ENCODE measurements around the gene ACP5.
"Not testable (repeated sequence)": the region's sequence is repeated elsewhere in the genome, so short reads cannot be mapped to it uniquely, and the experiment has no call there.

Gene ACP5

GRCh38 chr19:11578258-11579142, 1.1 kb upstream of the ACP5 start:
- peak in 1 of 2 donors; percentile 20 for DNase-seq (ENCODE audit: low read depth in 1 of 2, low spot score in 1 of 2)

GRCh38 chr19:11576227-11576626, 1.2 kb downstream of the ACP5 start:
- DNase-seq (ENCODE audit: low read depth in 1 of 2, low spot score in 1 of 2) = no peak

GRCh38 chr19:11574689-11575088, 2.8 kb downstream of the ACP5 start:
- no peak for DNase-seq (ENCODE audit: low read depth in 1 of 2, low spot score in 1 of 2)

- DNase-seq (ENCODE audit: low read depth in 1 of 2, low spot score in 1 of 2) = not testable (repeated sequence)
These were observed 3.7 kb downstream of the ACP5 start for GRCh38 chr19:11573763-11574162.

DNA sequence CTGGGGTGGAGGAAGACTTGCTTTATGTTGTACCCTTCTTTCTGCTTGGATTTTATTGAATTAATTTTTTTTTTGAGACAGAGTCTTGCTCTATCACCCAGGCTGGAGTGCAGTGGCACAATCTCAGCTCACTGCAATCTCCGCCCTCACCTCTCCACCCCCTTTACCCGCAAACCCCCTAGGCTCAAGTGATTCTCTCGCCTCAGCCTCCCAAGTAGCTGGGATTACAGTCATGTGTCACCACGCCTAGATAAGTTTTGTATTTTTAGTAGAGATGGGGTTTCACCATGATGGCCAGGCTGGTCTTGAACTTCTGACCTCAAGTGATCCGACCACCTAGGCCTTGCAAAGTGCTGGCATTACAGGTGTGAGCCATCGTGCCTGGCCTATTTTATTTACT, 4.1 kb downstream of the ACP5 start:
- not testable (repeated sequence) for DNase-seq (ENCODE audit: low read depth in 1 of 2, low spot score in 1 of 2)

DNA sequence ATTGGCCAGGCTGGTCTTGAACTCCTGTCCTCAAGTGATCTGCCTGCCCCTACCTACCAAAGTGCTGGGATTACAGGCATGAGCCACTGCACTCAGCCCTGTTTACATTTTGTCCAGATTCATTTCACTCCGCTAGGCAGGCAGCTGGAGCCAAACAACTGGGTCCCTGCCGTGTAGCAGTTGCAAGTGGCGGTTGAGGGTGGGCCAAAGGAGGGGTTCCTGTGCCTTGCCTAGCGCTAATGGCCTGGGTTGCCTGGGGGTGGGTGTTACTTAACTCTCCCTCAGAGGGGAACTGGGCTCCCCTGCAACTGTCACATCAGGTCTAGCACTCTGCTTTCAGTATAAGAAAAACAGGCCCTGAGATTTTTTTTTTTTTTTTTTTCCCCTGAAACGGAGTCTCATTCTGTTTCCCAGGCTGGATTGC, 7.4 kb downstream of the ACP5 start:
- DNase-seq (ENCODE audit: low read depth in 1 of 2, low spot score in 1 of 2) = no peak

DNA sequence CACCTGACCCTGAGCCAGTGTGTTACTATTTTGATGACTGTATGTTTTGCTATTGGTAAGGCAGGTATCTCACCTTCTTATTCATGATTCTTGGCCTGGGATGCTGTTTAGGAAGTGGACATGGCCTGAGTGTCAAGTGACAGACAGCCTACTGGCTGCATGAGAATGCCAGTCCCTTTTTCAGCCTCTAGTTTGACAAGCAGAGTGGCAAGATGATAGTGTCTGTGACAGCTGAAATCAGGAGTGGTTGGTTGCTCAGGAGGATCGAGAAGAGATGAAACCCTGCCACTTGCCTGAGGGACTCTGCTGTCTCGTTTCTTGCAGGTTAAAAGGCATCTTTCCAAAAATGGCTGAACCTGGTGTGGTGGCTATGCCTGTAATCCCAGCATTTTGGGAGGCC, 11.3 kb downstream of the ACP5 start:
- DNase-seq (ENCODE audit: low read depth in 1 of 2, low spot score in 1 of 2) = no peak

DNA sequence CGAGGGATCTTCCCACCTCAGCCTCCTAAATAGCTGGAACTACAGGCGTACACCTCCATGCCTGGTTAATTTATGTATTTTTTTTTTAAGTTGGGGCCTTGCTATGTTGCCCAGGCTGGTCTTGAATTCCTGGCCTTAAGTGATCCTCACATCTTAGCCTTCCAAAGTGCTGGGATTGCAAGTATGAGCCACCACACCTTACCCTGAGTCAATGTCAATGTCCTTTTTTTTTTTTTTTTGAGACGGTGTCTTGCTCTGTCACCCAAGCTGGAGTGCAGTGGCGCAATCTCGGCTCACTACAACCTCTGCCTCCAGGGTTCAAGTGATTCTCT, 11.8 kb downstream of the ACP5 start:
- not testable (repeated sequence) for DNase-seq (ENCODE audit: low read depth in 1 of 2, low spot score in 1 of 2)

- DNase-seq (ENCODE audit: low read depth in 1 of 2, low spot score in 1 of 2) = not testable (repeated sequence)
These were observed 13.2 kb downstream of the ACP5 start for GRCh38 chr19:11564082-11564807.

DNA sequence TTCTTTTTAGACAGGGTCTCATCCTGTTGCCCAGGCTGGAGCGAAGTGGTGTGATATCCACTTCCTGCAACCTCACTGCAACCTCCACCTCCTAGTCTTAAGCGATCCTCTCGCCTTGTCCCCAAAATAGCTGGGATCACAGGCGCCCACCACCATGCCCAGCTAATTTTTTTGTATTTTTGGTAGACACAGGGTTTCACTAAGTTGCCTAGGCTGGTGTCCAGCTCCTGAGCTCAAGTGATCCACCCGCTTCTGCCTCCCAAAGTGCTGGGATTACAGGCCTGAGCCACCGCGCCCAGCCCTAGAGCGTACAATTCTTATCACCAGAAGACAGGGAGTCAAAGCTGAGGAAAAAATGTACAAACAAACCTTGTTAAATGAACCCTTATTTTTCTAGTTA, 13.9 kb downstream of the ACP5 start:
- no peak for DNase-seq (ENCODE audit: low read depth in 1 of 2, low spot score in 1 of 2)

DNA sequence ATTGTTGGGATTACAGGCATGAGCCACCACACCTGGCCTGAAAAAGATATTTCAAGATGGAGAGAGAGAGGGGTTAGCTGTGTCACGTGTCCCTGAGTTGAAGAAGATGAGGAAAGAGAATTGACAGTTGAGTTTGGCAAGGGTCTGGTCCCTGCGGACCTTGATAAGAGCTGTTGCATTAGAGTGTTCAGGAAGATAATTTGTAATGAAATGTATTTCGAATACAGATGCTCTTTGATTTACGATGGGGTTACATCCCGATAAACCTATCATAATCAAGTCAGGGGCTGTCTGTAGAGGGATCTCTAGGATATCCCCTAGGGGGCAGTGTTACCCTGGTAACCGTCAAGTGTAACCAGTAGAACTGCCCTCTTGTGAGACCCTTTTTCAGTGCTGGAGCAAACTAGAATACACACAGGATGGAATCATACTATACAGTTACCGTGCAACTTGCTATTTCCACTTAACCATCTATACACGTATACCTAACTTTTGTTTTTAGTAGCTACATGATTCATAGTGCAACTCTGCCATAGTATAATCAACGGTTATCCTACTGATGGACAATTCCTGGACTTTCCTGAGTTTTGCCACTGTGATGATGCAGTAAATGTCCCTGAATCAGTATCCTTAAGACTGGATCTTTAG, 16.9 kb downstream of the ACP5 start:
- no peak for DNase-seq (ENCODE audit: low read depth in 1 of 2, low spot score in 1 of 2)

DNA sequence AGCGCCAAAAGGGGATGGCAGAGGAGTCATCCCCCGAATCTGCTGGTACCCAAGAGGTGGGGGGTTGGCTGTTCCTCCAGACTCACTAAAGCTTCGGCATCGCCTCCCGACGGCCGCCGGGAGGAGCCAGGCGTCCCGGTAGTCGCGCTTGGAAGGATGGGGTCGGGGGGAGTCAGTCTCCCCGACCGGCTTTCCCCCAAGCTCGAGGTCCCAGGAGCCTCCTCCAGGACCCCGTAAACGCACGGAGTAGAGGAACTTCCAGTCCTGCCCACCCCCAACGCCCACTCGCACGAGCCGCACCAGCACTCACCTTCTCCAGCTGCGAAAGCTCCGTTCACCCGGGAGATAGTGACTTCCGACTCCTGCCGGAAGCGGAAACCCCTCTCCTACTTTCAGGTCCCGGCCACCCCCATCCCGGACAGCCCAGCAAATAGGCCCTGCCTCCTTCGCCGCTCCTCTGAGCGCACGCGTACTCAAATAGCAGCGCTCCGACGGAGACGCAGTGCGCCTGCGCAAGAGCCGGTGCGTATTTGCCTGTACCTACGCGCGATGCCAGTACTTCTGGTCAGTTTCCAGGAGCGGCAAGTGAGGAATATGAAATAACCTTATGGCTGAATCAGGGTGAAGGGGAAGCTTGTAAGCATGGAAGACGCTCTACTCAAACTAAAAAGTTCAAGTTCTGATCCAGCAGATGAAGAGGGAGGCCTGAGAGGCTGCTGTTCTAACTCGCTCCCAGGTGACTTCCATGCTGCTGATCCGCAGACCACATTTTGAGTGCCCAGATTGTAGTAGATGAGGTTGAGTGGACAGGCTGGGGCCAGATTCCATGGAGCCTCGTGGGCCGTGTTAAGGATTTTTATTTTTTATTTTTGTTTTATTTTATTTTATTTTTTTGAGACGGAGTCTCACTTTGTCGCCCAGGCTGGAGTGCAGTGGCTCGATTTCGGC, 18.3 kb downstream of the ACP5 start, which contains the start of gene ELOF1:
Gene ELOF1 (minus strand): TSS at position 350 of the 948 bp plus-strand sequence. CDS start 4,883 bp downstream, outside the sequence.
- peak; percentile 92 for DNase-seq (ENCODE audit: low read depth in 1 of 2, low spot score in 1 of 2)

DNA sequence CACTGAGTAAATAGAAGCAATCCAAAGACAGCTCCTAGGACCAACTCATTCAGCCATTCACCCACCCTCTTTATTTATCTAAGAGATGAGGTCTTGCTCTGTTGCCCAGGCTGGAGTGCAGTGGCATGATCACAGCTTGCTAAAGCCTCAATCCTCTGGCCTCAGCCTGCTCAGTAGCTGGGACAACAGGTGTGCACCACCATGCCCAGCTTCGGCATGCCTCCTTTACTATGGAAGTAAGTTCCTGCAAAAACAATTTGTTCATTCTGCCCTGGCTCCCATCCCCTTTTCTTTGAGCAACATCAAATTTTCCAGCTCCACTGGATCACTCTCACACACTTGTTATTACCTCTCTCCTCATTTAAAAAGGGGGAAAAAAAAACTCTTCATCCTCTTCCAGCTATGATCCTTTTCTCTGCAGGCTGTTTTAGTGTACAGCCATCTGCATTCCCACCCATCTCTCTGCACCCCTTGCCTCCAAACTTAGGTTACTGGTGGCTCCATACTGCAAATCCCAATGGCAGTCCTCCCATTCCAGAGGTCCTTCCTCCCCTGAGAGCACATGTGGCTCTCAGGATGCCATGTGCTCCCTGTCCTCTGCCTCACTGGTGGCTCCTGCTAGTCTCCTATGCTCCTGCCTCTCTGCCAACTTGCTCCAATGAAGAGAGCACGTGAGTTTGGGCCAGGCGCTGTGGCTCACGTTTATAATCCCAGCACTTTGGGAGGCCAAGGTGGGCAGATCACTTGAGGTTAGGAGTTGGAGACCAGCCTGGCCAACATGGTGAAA, 20.6 kb downstream of the ACP5 start:
- DNase-seq (ENCODE audit: low read depth in 1 of 2, low spot score in 1 of 2) = no peak

- no peak for DNase-seq (ENCODE audit: low read depth in 1 of 2, low spot score in 1 of 2)
These were observed 22.2 kb downstream of the ACP5 start for GRCh38 chr19:11555246-11555645.

DNA sequence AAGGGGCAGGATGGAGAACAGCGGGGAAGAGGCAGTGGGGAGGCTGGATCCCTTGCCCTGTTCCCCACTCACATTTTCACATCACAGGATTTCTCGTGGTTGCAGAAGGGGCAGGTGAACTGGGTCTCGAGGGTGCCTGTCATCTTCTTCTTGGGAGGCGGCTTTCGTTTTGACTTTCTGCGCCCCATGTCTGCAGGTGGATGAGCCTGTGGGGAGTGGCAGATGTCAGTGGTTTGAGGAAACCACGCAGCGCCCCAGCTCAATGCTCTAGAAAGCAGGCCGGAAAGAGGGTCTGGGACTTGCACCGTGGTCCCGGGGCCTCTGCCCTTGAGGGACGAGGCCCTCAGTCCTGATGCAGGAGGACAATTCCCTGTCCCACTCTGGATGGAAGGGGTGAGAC, 23.3 kb downstream of the ACP5 start:
- no peak for DNase-seq (ENCODE audit: low read depth in 1 of 2, low spot score in 1 of 2)

DNA sequence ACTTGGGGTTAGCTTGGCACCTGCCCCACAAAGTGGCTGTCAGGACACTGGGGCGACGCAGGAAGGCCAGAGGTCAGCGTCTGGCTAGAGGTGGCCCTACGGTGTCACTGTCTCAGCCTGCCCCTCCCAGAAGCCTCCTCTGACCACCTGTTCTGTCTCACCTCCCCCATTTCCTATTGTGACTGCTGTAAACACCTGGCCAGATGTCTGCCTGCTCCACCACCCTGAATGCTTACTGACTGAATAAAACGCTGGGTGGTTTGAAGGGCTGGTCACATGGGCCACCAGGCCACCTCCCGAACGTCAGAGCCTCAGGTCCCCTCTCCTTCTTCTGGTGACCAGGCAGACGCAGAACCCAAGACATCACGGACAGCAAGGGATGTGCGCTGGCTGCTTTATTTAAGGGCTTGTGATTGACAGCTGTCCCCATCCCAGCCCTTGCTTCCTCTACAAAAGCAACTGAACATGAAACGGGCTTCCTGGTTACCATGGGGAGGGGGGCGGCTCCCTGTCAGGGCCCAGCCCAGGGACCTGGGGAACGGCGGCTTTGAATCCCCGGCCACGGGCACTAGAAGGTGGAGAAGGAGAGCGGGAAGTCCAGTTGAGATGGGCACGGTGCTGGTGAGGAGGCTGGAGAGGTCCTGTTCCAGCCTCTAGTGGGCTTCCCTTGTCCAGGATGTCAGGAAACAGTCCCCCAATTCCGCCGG, 24.6 kb downstream of the ACP5 start:
- DNase-seq (ENCODE audit: low read depth in 1 of 2, low spot score in 1 of 2) = no peak

DNA sequence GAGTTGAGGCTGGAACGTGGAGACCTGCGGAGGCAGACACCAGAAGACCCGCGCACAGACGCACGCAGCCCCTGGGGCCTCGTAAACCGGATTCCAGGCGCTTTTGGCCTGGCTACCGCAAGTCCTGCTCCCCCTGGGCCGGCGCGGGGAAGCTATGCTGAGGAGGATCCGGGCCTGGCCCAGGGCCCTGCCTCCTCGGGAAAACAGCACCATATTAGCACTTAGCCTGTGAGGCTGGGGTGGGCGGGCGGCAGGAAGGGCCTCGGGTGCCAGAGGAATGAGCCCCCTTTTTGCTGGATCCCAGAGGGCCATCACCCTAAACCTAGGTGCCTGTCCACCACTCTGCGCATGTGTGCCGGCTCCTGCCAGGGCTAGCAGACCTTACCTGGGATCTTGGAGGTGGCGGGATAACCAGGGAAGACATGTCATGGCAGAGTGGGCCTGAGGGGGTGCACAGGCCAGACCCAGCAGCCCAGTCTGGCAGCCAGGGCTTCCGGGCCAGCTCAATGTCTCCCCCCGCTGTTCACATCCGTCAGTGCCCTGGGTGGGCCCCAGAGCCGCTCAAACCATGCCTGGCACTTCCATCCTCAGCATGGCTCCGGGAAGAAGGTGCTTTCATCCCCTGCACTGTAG, 25.7 kb downstream of the ACP5 start:
- no peak for DNase-seq (ENCODE audit: low read depth in 1 of 2, low spot score in 1 of 2)

GRCh38 chr19:11550265-11550664, 27.2 kb downstream of the ACP5 start:
- no peak for DNase-seq (ENCODE audit: low read depth in 1 of 2, low spot score in 1 of 2)

Measured in stimulated activated CD4-positive, alpha-beta T cell treated with anti-CD3 and anti-CD28 coated beads, Interleukin-15, amount 100 ng/mL, for 1 hour (primary cell).